ENCODE measurements around the gene THEM4. TPM values are rescaled to one million over a fixed set of nuclear protein-coding genes. Genes with fewer than 3 reads are reported as not detected.
"Not testable (repeated sequence)": the region's sequence is repeated elsewhere in the genome, so short reads cannot be mapped to it uniquely, and the experiment has no call there.

Gene THEM4
- total RNA-seq, 1 experiment from 2014 or later: 87.8 TPM

GRCh38 chr1:151883898-151884297 is 25.4 kb downstream of the THEM4 start:
- not testable (repeated sequence) for H3K27ac ChIP-seq (ENCODE audit: low read length); H3K27me3 ChIP-seq (ENCODE audit: low read length); H2AFZ ChIP-seq (ENCODE audit: low read length); H4K20me1 ChIP-seq (ENCODE audit: insufficient read depth, low read depth, low read length); H3K9ac ChIP-seq (ENCODE audit: low read length); H3K4me1 ChIP-seq (ENCODE audit: low read length); H3K9me3 ChIP-seq (ENCODE audit: low read length); DNase-seq; H3K4me3 ChIP-seq (ENCODE audit: low read length); H3K4me2 ChIP-seq (ENCODE audit: low read depth, low read length, poor library complexity, severe bottlenecking); H3K9me2 ChIP-seq (replicated peaks; ENCODE audit: insufficient read depth, low read length); H3K79me2 ChIP-seq (ENCODE audit: low read length)
- peaks cover 36% of the 10 kb centered on the region for H3K36me3 ChIP-seq (ENCODE audit: insufficient read depth, low read length)

GRCh38 chr1:151882918-151883317 is 26.4 kb downstream of the THEM4 start:
- not testable (repeated sequence) for DNase-seq; H3K79me2 ChIP-seq (ENCODE audit: low read length); H3K9me2 ChIP-seq (replicated peaks; ENCODE audit: insufficient read depth, low read length); H3K9ac ChIP-seq (ENCODE audit: low read length); H3K27me3 ChIP-seq (ENCODE audit: low read length); H3K27ac ChIP-seq (ENCODE audit: low read length); H3K9me3 ChIP-seq (ENCODE audit: low read length); H4K20me1 ChIP-seq (ENCODE audit: insufficient read depth, low read depth, low read length); H3K4me3 ChIP-seq (ENCODE audit: low read length); H3K4me2 ChIP-seq (ENCODE audit: low read depth, low read length, poor library complexity, severe bottlenecking); H3K4me1 ChIP-seq (ENCODE audit: low read length); H2AFZ ChIP-seq (ENCODE audit: low read length)
- peaks cover 28% of the 10 kb centered on the region for H3K36me3 ChIP-seq (ENCODE audit: insufficient read depth, low read length)

GRCh38 chr1:151882466-151882865 is 26.8 kb downstream of the THEM4 start:
- no peak for DNase-seq
- H4K20me1 ChIP-seq (ENCODE audit: insufficient read depth, low read depth, low read length): no peaks in the 10 kb centered on the region

GRCh38 chr1:151881479-151881878 is 27.8 kb downstream of the THEM4 start:
- Histone ChIP-seq H3K4me3 (ENCODE audit: low read length) (no peak overlapping the region), H3K9me2 (replicated peaks; ENCODE audit: insufficient read depth, low read length) (no peaks in the 10 kb centered on the region), H4K20me1 (ENCODE audit: insufficient read depth, low read depth, low read length) (no peaks in the 10 kb centered on the region), H3K27me3 (ENCODE audit: low read length) (no peaks in the 10 kb centered on the region), H2AFZ (ENCODE audit: low read length) (no peak overlapping the region), H3K9ac (ENCODE audit: low read length) (no peak overlapping the region), H3K36me3 (ENCODE audit: insufficient read depth, low read length) (peaks cover 17% of the 10 kb centered on the region), H3K79me2 (ENCODE audit: low read length) (no peaks in the 10 kb centered on the region), H3K4me2 (ENCODE audit: low read depth, low read length, poor library complexity, severe bottlenecking) (no peak overlapping the region), H3K27ac (ENCODE audit: low read length) (no peak overlapping the region), H3K4me1 (ENCODE audit: low read length) (no peaks in the 10 kb centered on the region; the same call in none of the 2 replicates), H3K9me3 (ENCODE audit: low read length) (no peaks in the 10 kb centered on the region)
- DNase-seq: no peak

More at GRCh38 chr1:151882466-151882865, 26.8 kb downstream of the THEM4 start:
- Histone ChIP-seq H3K4me2 (ENCODE audit: low read depth, low read length, poor library complexity, severe bottlenecking) (no peak overlapping the region), H3K4me1 (ENCODE audit: low read length) (no peaks in the 10 kb centered on the region; the same call in 1 of the 2 replicates), H3K79me2 (ENCODE audit: low read length) (no peaks in the 10 kb centered on the region), H3K27ac (ENCODE audit: low read length) (no peak overlapping the region), H3K4me3 (ENCODE audit: low read length) (no peak overlapping the region), H3K9me2 (replicated peaks; ENCODE audit: insufficient read depth, low read length) (no peaks in the 10 kb centered on the region), H3K36me3 (ENCODE audit: insufficient read depth, low read length) (peaks cover 24% of the 10 kb centered on the region), H3K9me3 (ENCODE audit: low read length) (no peaks in the 10 kb centered on the region), H2AFZ (ENCODE audit: low read length) (no peak overlapping the region), H3K9ac (ENCODE audit: low read length) (no peak overlapping the region), H3K27me3 (ENCODE audit: low read length) (no peaks in the 10 kb centered on the region)

- Histone ChIP-seq H3K79me2 (ENCODE audit: low read length) (no peaks in the 10 kb centered on the region), H3K36me3 (ENCODE audit: insufficient read depth, low read length) (peaks cover 8% of the 10 kb centered on the region; the same call in 1 of the 2 replicates), H3K4me1 (ENCODE audit: low read length) (peaks cover 11% of the 10 kb centered on the region), H3K27ac (ENCODE audit: low read length) (no peak overlapping the region), H3K4me2 (ENCODE audit: low read depth, low read length, poor library complexity, severe bottlenecking) (no peak overlapping the region), H3K9me2 (replicated peaks; ENCODE audit: insufficient read depth, low read length) (no peaks in the 10 kb centered on the region), H4K20me1 (ENCODE audit: insufficient read depth, low read depth, low read length) (no peaks in the 10 kb centered on the region), H2AFZ (ENCODE audit: low read length) (no peak overlapping the region), H3K9ac (ENCODE audit: low read length) (no peak overlapping the region), H3K9me3 (ENCODE audit: low read length) (no peaks in the 10 kb centered on the region), H3K4me3 (ENCODE audit: low read length) (no peak overlapping the region), H3K27me3 (ENCODE audit: low read length) (no peaks in the 10 kb centered on the region)
- DNase-seq: no peak
These were observed 33.8 kb downstream of the THEM4 start for GRCh38 chr1:151875419-151876097.

- not testable (repeated sequence) for H3K9ac ChIP-seq (ENCODE audit: low read length); H3K9me2 ChIP-seq (replicated peaks; ENCODE audit: insufficient read depth, low read length); H2AFZ ChIP-seq (ENCODE audit: low read length); H3K9me3 ChIP-seq (ENCODE audit: low read length); H3K79me2 ChIP-seq (ENCODE audit: low read length); H3K27me3 ChIP-seq (ENCODE audit: low read length); H3K4me2 ChIP-seq (ENCODE audit: low read depth, low read length, poor library complexity, severe bottlenecking); H3K4me3 ChIP-seq (ENCODE audit: low read length); H3K27ac ChIP-seq (ENCODE audit: low read length); H3K36me3 ChIP-seq (ENCODE audit: insufficient read depth, low read length); H4K20me1 ChIP-seq (ENCODE audit: insufficient read depth, low read depth, low read length); DNase-seq
- H3K4me1 ChIP-seq (ENCODE audit: low read length): peaks cover 11% of the 10 kb centered on the region
These were observed 36.5 kb downstream of the THEM4 start for GRCh38 chr1:151872776-151873175.

GRCh38 chr1:151871284-151872030 is 37.9 kb downstream of the THEM4 start:
- Histone ChIP-seq H2AFZ (ENCODE audit: low read length) (no peak overlapping the region), H3K9me3 (ENCODE audit: low read length) (no peaks in the 10 kb centered on the region), H3K4me3 (ENCODE audit: low read length) (no peak overlapping the region), H3K27me3 (ENCODE audit: low read length) (no peaks in the 10 kb centered on the region), H3K36me3 (ENCODE audit: insufficient read depth, low read length) (peaks cover 8% of the 10 kb centered on the region; the same call in 1 of the 2 replicates), H3K9ac (ENCODE audit: low read length) (no peak overlapping the region), H3K79me2 (ENCODE audit: low read length) (no peaks in the 10 kb centered on the region), H4K20me1 (ENCODE audit: insufficient read depth, low read depth, low read length) (no peaks in the 10 kb centered on the region), H3K4me2 (ENCODE audit: low read depth, low read length, poor library complexity, severe bottlenecking) (no peak overlapping the region), H3K4me1 (ENCODE audit: low read length) (peaks cover 11% of the 10 kb centered on the region), H3K9me2 (replicated peaks; ENCODE audit: insufficient read depth, low read length) (no peaks in the 10 kb centered on the region), H3K27ac (ENCODE audit: low read length) (no peak overlapping the region)
- DNase-seq: no peak

- H3K27ac ChIP-seq (ENCODE audit: low read length): no peak overlapping the region
These were observed 40.8 kb downstream of the THEM4 start for GRCh38 chr1:151868486-151868885.

More at GRCh38 chr1:151868486-151868885, 40.8 kb downstream of the THEM4 start:
- H3K4me1 ChIP-seq (ENCODE audit: low read length): no peaks in the 10 kb centered on the region
- no peak for DNase-seq
- no peak overlapping the region for H3K4me2 ChIP-seq (ENCODE audit: low read depth, low read length, poor library complexity, severe bottlenecking)
- no peaks in the 10 kb centered on the region for H3K79me2 ChIP-seq (ENCODE audit: low read length)
- H2AFZ ChIP-seq (ENCODE audit: low read length): no peak overlapping the region
- no peaks in the 10 kb centered on the region for H4K20me1 ChIP-seq (ENCODE audit: insufficient read depth, low read depth, low read length)
- no peaks in the 10 kb centered on the region for H3K9me3 ChIP-seq (ENCODE audit: low read length)
- no peaks in the 10 kb centered on the region for H3K36me3 ChIP-seq (ENCODE audit: insufficient read depth, low read length)
- no peaks in the 10 kb centered on the region for H3K9me2 ChIP-seq (replicated peaks; ENCODE audit: insufficient read depth, low read length)
- no peaks in the 10 kb centered on the region for H3K27me3 ChIP-seq (ENCODE audit: low read length)
- H3K9ac ChIP-seq (ENCODE audit: low read length): no peak overlapping the region
- H3K4me3 ChIP-seq (ENCODE audit: low read length): no peak overlapping the region
